ENCODE results near the gene GALNT12. TPM values are rescaled to one million over a fixed set of nuclear protein-coding genes. Genes with fewer than 3 reads are reported as not detected.
A peak's percentile ranks its signal among the peaks of the same experiment; 100 is the strongest.

GALNT12 gene
- total RNA-seq, 1 donor from 2014 or later: 2.6 TPM

DNA sequence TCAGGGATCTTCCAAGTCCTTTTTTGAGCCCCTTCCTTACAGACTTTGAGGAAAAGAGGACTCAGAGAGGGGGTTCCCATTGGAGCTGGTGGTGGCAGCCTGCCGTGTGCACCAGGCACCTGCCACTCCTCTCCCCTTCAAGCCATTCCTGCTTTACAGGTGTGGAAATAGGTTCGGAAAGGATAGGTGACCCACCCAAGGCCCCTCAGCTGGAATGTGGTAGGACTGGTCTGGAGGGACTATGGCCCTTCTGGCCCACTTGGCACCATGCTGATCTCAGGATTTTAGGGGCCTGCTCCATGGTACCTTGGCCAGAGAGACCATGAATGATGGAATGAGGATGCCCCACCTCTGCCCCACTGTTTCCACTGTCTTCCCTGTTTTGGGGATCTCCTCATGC is 1.4 kb downstream of the GALNT12 start:
- FAIRE-seq: no peak
- Histone ChIP-seq H3K4me3 (ENCODE audit: low read depth, low read length) (no peak overlapping the region), H3K27me3 (ENCODE audit: control insufficient read depth, insufficient read depth, low read length) (no peaks in the 10 kb centered on the region), H3K36me3 (ENCODE audit: control insufficient read depth, insufficient read depth, low read length) (no peaks in the 10 kb centered on the region)
- TF ChIP-seq, protein P1, sequence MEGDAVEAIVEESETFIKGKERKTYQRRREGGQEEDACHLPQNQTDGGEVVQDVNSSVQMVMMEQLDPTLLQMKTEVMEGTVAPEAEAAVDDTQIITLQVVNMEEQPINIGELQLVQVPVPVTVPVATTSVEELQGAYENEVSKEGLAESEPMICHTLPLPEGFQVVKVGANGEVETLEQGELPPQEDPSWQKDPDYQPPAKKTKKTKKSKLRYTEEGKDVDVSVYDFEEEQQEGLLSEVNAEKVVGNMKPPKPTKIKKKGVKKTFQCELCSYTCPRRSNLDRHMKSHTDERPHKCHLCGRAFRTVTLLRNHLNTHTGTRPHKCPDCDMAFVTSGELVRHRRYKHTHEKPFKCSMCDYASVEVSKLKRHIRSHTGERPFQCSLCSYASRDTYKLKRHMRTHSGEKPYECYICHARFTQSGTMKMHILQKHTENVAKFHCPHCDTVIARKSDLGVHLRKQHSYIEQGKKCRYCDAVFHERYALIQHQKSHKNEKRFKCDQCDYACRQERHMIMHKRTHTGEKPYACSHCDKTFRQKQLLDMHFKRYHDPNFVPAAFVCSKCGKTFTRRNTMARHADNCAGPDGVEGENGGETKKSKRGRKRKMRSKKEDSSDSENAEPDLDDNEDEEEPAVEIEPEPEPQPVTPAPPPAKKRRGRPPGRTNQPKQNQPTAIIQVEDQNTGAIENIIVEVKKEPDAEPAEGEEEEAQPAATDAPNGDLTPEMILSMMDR (IDR thresholded peaks at IDR 0.05; ENCODE audit: insufficient read depth, low read length, severe bottlenecking): no peak
- no peak for DNase-seq (ENCODE audit: low read depth)

DNA sequence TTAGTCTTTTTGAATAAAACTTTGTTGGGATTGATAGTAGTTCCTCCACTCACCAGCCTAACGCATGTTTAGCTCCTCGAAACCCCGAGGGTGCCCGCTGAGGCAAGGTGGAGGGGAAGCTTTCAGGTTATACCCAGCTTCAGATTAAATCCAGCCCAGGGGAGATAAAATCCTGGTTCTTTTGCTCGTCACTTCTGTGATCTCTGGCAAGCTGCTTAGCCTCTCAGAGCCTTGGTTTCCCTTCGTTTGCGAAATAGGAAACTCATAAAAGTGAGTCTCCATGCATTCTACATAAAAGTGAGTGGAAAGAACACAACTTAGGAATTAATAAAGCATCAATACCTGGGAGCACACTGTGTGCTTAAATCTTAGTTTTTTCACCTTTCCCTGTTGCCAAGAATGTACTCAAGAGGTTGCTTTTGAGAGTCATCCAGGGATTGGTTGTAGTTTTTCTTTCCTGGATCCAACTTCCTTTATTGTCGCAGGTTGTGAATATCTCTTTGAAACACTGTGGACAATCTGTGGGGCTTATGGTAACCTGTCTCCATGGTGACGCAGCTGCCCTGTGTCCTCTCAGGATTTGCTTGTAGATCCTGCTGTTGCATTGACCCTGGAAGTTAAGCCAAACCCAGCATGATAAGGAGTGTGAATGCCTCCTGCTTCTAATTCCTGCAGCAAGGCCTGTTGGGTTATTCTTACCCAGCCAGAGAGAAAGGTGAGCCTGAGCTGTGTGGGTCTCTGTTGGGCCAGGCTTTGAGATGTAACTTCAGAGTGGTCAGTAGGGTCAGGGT is 2.0 kb downstream of the GALNT12 start:
- TF ChIP-seq, protein P1 (IDR thresholded peaks at IDR 0.05; ENCODE audit: insufficient read depth, low read length, severe bottlenecking): no peak
- FAIRE-seq (no peak), DNase-seq (ENCODE audit: low read depth) (no peak)
- H3K27me3 ChIP-seq (ENCODE audit: control insufficient read depth, insufficient read depth, low read length): no peaks in the 10 kb centered on the region
- H3K36me3 ChIP-seq (ENCODE audit: control insufficient read depth, insufficient read depth, low read length): no peaks in the 10 kb centered on the region
- no peak overlapping the region for H3K4me3 ChIP-seq (ENCODE audit: low read depth, low read length)

DNA sequence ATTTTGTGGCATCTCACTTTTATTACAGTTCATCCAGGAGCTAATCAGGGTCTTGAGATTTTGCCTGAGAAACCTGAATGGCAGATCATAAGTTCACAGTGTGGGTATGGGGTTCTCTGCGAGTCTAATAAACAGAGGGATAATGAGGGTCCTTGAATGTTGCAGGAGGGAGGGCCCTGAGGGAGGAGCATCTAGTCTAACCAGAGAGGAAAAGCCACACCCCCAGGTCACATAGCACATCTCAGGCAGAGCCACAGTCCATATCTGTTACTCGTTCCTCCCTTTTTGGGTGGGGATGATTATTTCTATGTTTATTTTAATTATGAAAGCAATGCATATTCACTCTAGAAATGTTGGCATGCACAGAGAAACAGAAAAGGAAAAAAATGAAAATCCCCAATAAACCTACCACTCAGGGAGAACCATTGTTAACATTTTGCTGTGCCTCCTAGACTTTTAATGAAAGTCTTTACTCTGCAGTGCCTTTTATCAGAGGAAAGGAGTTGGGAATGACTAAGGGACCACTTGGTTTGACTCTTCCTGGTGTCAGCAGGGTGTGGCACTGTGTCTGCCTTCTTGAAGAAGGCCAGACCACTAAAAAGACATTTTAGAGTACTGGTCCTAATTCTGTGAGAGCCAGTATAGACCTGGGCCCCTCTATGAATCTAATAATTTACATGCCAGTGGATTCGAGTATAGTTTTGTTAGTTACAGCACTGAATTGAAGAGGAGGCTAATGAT is 2.8 kb downstream of the GALNT12 start:
- FAIRE-seq (no peak), DNase-seq (ENCODE audit: low read depth) (peak; percentile 54)
- no peaks in the 10 kb centered on the region for H3K27me3 ChIP-seq (ENCODE audit: control insufficient read depth, insufficient read depth, low read length)

DNA sequence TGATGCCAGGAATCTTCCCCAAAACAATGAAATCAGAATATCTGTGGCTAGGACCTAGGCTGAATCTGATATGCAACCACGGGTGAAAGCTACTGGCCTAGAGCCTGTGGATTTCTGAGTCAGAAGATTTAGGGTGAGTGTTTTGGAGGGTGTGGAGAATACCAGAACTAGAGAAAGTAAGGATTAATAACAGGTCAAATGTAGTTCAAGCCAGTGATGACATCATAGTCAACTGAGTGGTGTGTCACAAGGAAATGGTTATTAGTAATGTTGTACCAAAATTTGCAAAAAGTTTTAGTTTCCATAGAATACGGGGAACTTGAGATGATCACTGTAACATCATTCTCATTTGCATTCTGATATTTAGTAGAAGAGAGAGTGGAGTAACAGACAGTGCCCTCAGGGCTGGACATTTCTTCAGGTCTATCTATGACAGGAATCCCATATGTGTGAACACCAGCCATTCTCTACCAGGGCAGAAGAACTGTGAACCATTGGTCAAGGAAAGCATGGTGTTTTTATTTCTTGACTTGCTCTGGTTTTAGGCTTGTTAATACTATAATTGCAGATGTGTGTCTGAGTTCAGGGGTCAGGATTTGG is 3.7 kb downstream of the GALNT12 start:
- H3K4me3 ChIP-seq (ENCODE audit: low read depth, low read length): no peak overlapping the region
- peak; percentile 96 for DNase-seq (ENCODE audit: low read depth)
- FAIRE-seq: no peak

More for the DNA sequence above, 2.8 kb downstream of the GALNT12 start:
- Histone ChIP-seq H3K36me3 (ENCODE audit: control insufficient read depth, insufficient read depth, low read length) (no peaks in the 10 kb centered on the region), H3K4me3 (ENCODE audit: low read depth, low read length) (no peak overlapping the region)
- TF ChIP-seq, protein P1 (IDR thresholded peaks at IDR 0.05; ENCODE audit: insufficient read depth, low read length, severe bottlenecking): no peak

DNA sequence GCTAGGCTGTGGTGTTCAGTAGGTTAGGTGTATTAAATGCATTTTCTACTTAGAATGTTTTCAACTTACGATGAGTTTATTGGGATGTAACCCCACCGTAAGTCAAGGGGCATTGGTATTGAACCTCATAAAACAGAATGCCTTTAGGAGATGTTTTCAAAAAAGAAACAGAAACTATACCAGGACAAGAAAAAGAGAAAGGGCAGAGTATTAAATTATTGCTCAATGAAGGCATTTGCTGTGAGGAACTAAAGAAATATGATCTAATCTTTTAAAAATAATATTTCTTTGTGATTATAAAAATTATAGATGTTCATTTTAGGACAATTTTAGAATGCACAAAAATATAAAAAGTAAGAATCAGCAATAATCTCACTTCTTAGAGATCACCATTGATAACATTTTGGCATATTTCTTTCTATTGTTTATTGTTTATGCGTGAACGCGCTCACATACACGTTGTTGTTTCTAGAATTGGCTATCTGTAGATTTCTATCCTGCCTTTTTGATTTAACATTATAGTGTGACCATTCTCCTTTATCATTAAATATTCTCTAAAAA is 8.0 kb downstream of the GALNT12 start:
- no peaks in the 10 kb centered on the region for H3K36me3 ChIP-seq (ENCODE audit: control insufficient read depth, insufficient read depth, low read length)
- TF ChIP-seq, protein P1 (IDR thresholded peaks at IDR 0.05; ENCODE audit: insufficient read depth, low read length, severe bottlenecking): no peak
- no peak overlapping the region for H3K4me3 ChIP-seq (ENCODE audit: low read depth, low read length)
- no peaks in the 10 kb centered on the region for H3K27me3 ChIP-seq (ENCODE audit: control insufficient read depth, insufficient read depth, low read length)
- FAIRE-seq (no peak), DNase-seq (ENCODE audit: low read depth) (no peak)

More for the DNA sequence above, 3.7 kb downstream of the GALNT12 start:
- Histone ChIP-seq H3K36me3 (ENCODE audit: control insufficient read depth, insufficient read depth, low read length) (no peaks in the 10 kb centered on the region), H3K27me3 (ENCODE audit: control insufficient read depth, insufficient read depth, low read length) (no peaks in the 10 kb centered on the region)
- TF ChIP-seq, protein P1 (IDR thresholded peaks at IDR 0.05; ENCODE audit: insufficient read depth, low read length, severe bottlenecking): no peak
